ENCODE results near the gene MAP7D3. TPM values are rescaled to one million over a fixed set of nuclear protein-coding genes. Genes with fewer than 3 reads are reported as not detected.
"Not testable (repeated sequence)": the region's sequence is repeated elsewhere in the genome, so short reads cannot be mapped to it uniquely, and the experiment has no call there.

The MAP7D3 gene
- total and polyA plus RNA-seq, 2 of the 4 experiments (the other 2 are of a cell fraction): 10.0 to 23.8 TPM

GRCh38 chrX:136246201-136246600 lies 5.0 kb downstream of the MAP7D3 start:
- Histone ChIP-seq H3K23ac (ENCODE audit: low read depth, low read length) (no peak overlapping the region), H2BK20ac (ENCODE audit: low read depth, low read length) (no peak overlapping the region), H4K8ac (ENCODE audit: low read depth in 2 of 2, low read length in 2 of 2) (no peak overlapping the region), H3K9me1 (ENCODE audit: insufficient read depth, low read length) (no peaks in the 10 kb centered on the region), H3K14ac (replicated peaks; ENCODE audit: low read depth, low read length) (no peak overlapping the region), H3K36me3 (ENCODE audit: control insufficient read depth, insufficient read depth, low read length) (peaks cover 7% of the 10 kb centered on the region), H2AFZ (replicated peaks; ENCODE audit: low read length, poor library complexity) (no peak overlapping the region), H2AK5ac (ENCODE audit: low read depth, low read length) (no peak overlapping the region), H3K9me3 (ENCODE audit: control insufficient read depth, insufficient read depth, low read length) (no peaks in the 10 kb centered on the region), H2AK9ac (replicated peaks; ENCODE audit: low read depth, low read length, poor library complexity) (no peak overlapping the region), H3K4me1 (ENCODE audit: control insufficient read depth, insufficient read depth, low read length) (no peaks in the 10 kb centered on the region), H3K4me2 (ENCODE audit: low read depth, low read length) (no peak overlapping the region), H3K79me1 (ENCODE audit: low read depth in 1 of 2, low read length in 2 of 2) (peaks cover 0 to 9% of the 10 kb centered on the region in 2 experiments; a peak in 3 of 4 replicates), H3K27ac (ENCODE audit: insufficient read depth, low read length) (no peak overlapping the region), H3K4ac (ENCODE audit: low read depth, low read length) (no peak overlapping the region), H3K9ac (ENCODE audit: low read depth, low read length) (no peak overlapping the region), H4K20me1 (ENCODE audit: insufficient read depth, low read length) (no peaks in the 10 kb centered on the region), H3K56ac (ENCODE audit: extremely low read depth, insufficient read depth, low read length) (no peak overlapping the region), H3K18ac (ENCODE audit: low read depth, low read length) (no peak overlapping the region), H2BK15ac (ENCODE audit: low read depth, low read length) (no peak overlapping the region), H2BK120ac (ENCODE audit: low read depth, low read length) (no peak overlapping the region), H3K4me3 (ENCODE audit: insufficient read depth, low read depth, low read length) (no peak overlapping the region), H2BK5ac (ENCODE audit: low read depth, low read length, poor library complexity, severe bottlenecking) (no peak overlapping the region), H3K27me3 (ENCODE audit: control insufficient read depth, insufficient read depth, low read length) (peaks cover 2% of the 10 kb centered on the region; the same call in 1 of the 2 replicates), H4K5ac (ENCODE audit: low read depth, low read length) (no peak overlapping the region), H4K91ac (ENCODE audit: insufficient read depth, low read depth, low read length) (no peak overlapping the region)
- dilution Hi-C loops (cut with HindIII; ENCODE audit: low sequenced_read_pairs, unreplicated experiment) (no loop called here), in situ Hi-C loops (cut with MboI; ENCODE audit: low sequenced_read_pairs) (no loop called here), intact Hi-C loops (cut with micrococcal nuclease) (no loop called here)
- WGBS, 2 experiments (ENCODE audit: extremely low coverage in 2 of 2, insufficient read length in 1 of 2): no CpG with 5 or more reads among the region's 6 CpGs
- no TSS peak for BruUV-seq (replicated peaks)
- ATAC-seq (ENCODE audit: low read depth) (no peak), DNase-seq (no peak)
- ChIA-PET CTCF (interaction anchor here (0.6 to 1.2 kb wide), 3 partner anchors 20 to 116 kb away, joined by 3 read pairs; no protein-coding TSS in a partner anchor), POLR2A (ENCODE audit: unreplicated experiment) (no interaction called here)
- TF ChIP-seq BHLHE40 (IDR thresholded peaks at IDR 0.05; ENCODE audit: low read depth, low read length) (no peak), RAD21 (IDR thresholded peaks at IDR 0.05; ENCODE audit: low read length) (no peak), NFE2L2 (IDR thresholded peaks at IDR 0.05; ENCODE audit: low read depth, low read length) (no peak), MXI1 (IDR thresholded peaks at IDR 0.05; ENCODE audit: borderline replicate concordance, low read depth, low read length) (no peak), RFX5 (IDR thresholded peaks at IDR 0.05; ENCODE audit: low read depth, low read length) (no peak)

- H2BK120ac ChIP-seq (ENCODE audit: low read depth, low read length); H4K5ac ChIP-seq (ENCODE audit: low read depth, low read length); DNase-seq; H3K23ac ChIP-seq (ENCODE audit: low read depth, low read length); H3K9me3 ChIP-seq (ENCODE audit: control insufficient read depth, insufficient read depth, low read length); H3K9me1 ChIP-seq (ENCODE audit: insufficient read depth, low read length); H3K27me3 ChIP-seq (ENCODE audit: control insufficient read depth, insufficient read depth, low read length); intact Hi-C loops (cut with micrococcal nuclease); POLR2A ChIA-PET (ENCODE audit: unreplicated experiment); H3K27ac ChIP-seq (ENCODE audit: insufficient read depth, low read length); H3K4ac ChIP-seq (ENCODE audit: low read depth, low read length); H3K9ac ChIP-seq (ENCODE audit: low read depth, low read length); dilution Hi-C loops (cut with HindIII; ENCODE audit: low sequenced_read_pairs, unreplicated experiment); H3K56ac ChIP-seq (ENCODE audit: extremely low read depth, insufficient read depth, low read length); H4K8ac ChIP-seq (ENCODE audit: low read depth in 2 of 2, low read length in 2 of 2); H2BK5ac ChIP-seq (ENCODE audit: low read depth, low read length, poor library complexity, severe bottlenecking); H2BK20ac ChIP-seq (ENCODE audit: low read depth, low read length); H3K14ac ChIP-seq (replicated peaks; ENCODE audit: low read depth, low read length); H2AK5ac ChIP-seq (ENCODE audit: low read depth, low read length); H3K4me1 ChIP-seq (ENCODE audit: control insufficient read depth, insufficient read depth, low read length); ATAC-seq (ENCODE audit: low read depth); H2AK9ac ChIP-seq (replicated peaks; ENCODE audit: low read depth, low read length, poor library complexity); H2AFZ ChIP-seq (replicated peaks; ENCODE audit: low read length, poor library complexity); H3K4me2 ChIP-seq (ENCODE audit: low read depth, low read length); H3K18ac ChIP-seq (ENCODE audit: low read depth, low read length); in situ Hi-C loops (cut with MboI; ENCODE audit: low sequenced_read_pairs); H3K79me1 ChIP-seq (ENCODE audit: low read depth in 1 of 2, low read length in 2 of 2); BruUV-seq (replicated peaks); H3K4me3 ChIP-seq (ENCODE audit: insufficient read depth, low read depth, low read length); H4K20me1 ChIP-seq (ENCODE audit: insufficient read depth, low read length); H3K36me3 ChIP-seq (ENCODE audit: control insufficient read depth, insufficient read depth, low read length); H2BK15ac ChIP-seq (ENCODE audit: low read depth, low read length); H4K91ac ChIP-seq (ENCODE audit: insufficient read depth, low read depth, low read length): not testable (repeated sequence)
- CTCF ChIA-PET: interaction anchor here (0.6 kb wide), 1 partner anchor 13 kb away, joined by 3 read pairs; no protein-coding TSS in a partner anchor
- no CpG with 5 or more reads among the region's 4 CpGs for WGBS, 2 experiments (ENCODE audit: extremely low coverage in 2 of 2, insufficient read length in 1 of 2)
Observed at GRCh38 chrX:136237849-136238248, 13.4 kb downstream of the MAP7D3 start.
